Measurements from ENCODE around the gene JUND.

DNA sequence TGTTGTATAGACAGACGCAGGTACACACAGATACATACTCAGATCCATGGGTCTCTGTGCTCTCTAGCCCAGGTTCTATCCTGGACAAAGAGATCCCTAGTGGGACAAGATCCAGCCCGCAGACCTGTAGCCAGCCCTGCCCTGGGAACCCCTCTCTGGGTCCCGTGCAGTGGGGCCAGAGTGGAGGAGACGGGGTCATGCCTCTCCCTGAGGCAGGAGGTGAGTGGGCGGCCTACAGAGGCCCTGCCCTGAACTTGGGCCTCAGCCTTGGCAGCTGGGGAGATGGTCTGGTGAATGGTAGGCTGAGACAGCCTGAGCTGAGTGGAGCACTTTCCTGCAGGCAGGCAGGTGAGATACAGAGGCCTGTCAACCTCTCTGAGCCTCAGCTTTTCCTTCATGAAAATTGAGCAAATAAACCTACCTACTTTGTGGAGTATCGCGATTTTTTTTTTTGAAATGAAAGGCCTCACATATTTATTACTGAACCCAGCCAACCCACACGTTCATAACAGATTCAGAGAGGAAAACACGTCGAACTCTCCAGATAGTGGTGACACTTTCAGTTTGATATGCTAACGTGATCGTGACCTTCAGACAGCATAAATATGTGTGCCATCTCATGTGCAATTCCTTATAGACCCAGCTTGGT is 3.4 kb upstream of the JUND start:
- TF ChIP-seq CTCF (optimal IDR thresholded peaks at IDR 0.05 in 1 of 3, IDR thresholded peaks at IDR 0.05 in 1 of 3, conservative IDR thresholded peaks at IDR 0.05 in 1 of 3; ENCODE audit: extremely low read depth in 1 of 3, insufficient read depth in 2 of 3, low read length in 3 of 3), result no peak
- TF ChIP-seq EZH2 (IDR thresholded peaks at IDR 0.05; ENCODE audit: low read length), result no peak
